HL-60 (cell line): ENCODE data around the gene KRT15.

ENCODE experiments used
- CTCF ChIP-seq: IDR thresholded peaks from one replicate; pipeline ENCODE4 v1.5.1; 2011; ENCODE audit warnings: low read length, control low read depth, inconsistent platforms; ENCODE audit not compliant: insufficient read depth
- GABPA ChIP-seq: IDR thresholded peaks from 2 replicates; pipeline ENCODE4 v1.6.1; 2012; ENCODE audit warnings: low read depth
- TF ChIP-seq, protein P1 (sequence below): IDR thresholded peaks from 2 replicates; pipeline ENCODE4 v1.6.1; 2012; ENCODE audit warnings: low read depth; ENCODE audit not compliant: insufficient replicate concordance

DNA sequence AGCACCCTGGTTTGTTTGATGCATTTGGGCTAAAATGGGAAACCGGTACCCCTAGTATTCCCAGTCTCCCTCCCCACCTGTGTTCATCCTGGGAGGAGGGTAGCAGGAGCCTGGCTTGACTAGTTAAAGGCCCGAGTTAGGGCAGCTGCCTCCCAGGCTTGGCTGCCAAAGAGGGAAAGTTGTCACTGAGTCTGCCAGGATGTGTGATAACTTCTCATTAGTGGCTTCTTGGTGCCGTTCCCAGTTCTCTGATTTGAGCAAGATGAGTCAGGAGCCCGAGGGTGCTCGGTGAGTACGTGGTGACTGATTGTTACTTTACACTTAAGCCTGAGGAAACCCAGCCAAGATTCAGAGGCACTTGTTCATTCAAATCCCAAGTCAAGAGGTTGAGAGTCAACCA is 54.0 kb downstream of the KRT15 start:
- no peak for TF ChIP-seq CTCF
- TF ChIP-seq GABPA: no peak
- TF ChIP-seq, protein P1, sequence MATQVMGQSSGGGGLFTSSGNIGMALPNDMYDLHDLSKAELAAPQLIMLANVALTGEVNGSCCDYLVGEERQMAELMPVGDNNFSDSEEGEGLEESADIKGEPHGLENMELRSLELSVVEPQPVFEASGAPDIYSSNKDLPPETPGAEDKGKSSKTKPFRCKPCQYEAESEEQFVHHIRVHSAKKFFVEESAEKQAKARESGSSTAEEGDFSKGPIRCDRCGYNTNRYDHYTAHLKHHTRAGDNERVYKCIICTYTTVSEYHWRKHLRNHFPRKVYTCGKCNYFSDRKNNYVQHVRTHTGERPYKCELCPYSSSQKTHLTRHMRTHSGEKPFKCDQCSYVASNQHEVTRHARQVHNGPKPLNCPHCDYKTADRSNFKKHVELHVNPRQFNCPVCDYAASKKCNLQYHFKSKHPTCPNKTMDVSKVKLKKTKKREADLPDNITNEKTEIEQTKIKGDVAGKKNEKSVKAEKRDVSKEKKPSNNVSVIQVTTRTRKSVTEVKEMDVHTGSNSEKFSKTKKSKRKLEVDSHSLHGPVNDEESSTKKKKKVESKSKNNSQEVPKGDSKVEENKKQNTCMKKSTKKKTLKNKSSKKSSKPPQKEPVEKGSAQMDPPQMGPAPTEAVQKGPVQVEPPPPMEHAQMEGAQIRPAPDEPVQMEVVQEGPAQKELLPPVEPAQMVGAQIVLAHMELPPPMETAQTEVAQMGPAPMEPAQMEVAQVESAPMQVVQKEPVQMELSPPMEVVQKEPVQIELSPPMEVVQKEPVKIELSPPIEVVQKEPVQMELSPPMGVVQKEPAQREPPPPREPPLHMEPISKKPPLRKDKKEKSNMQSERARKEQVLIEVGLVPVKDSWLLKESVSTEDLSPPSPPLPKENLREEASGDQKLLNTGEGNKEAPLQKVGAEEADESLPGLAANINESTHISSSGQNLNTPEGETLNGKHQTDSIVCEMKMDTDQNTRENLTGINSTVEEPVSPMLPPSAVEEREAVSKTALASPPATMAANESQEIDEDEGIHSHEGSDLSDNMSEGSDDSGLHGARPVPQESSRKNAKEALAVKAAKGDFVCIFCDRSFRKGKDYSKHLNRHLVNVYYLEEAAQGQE: no peak
